DMS53 treated with DMSO at 0.1 percent for 48 hours (cell line): ENCODE measurements around the gene HACD2.
A peak's percentile ranks its signal among the peaks of the same experiment; 100 is the strongest.
"Not testable (repeated sequence)": the region's sequence is repeated elsewhere in the genome, so short reads cannot be mapped to it uniquely, and the experiment has no call there.

Experiments
- DNase-seq: peaks from one replicate; lab custom pipeline; 2025; ENCODE audit not compliant: unreplicated experiment; lab: John Stamatoyannopoulos, UW

The HACD2 gene

GRCh38 chr3:123527046-123527445, 57.8 kb downstream of the HACD2 start:
- DNase-seq, result no peak

- DNase-seq, result no peak
Measured at GRCh38 chr3:123526474-123526873, 58.4 kb downstream of the HACD2 start.

- no peak for DNase-seq
Measured at GRCh38 chr3:123525433-123525832, 59.4 kb downstream of the HACD2 start.

DNA sequence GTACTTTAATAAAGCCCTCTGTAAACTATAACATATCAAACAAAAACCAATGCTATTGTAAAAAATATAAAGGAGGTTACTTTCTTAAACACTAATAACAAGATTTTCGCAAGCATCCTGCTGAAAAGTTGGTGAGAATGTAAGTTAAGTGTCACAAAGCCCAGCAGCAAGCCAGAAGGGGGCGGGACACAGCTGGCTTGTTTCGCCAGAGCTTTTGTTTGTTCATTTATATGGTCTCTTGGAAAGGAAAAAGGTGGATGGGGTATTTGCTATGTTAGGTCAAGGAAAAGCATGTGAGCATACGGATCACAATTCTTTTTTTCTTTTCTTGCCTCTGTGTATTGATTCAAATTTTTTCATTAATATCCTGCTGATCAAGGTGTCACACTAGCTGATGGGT, 59.9 kb downstream of the HACD2 start:
- no peak for DNase-seq

DNA sequence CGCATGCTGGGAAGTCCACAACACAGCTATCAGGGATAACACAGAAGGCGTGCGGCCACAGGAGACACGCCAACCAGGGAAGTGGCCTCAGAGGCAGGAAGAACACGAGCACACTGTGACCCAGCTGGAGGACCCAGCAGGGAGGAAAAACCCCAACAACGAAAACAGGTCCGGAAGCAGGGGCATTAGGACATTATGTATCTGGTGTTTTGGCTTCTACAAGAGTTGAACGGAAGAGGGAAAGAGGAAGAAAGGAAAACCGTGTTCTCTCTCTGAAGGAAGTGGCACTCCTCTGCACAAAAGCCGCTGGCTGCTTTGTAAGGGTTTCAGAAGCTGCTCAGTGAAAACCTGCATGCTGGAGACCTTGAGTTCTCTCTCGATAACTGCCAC, 61.8 kb downstream of the HACD2 start:
- no peak for DNase-seq

GRCh38 chr3:123522320-123523022, 62.4 kb downstream of the HACD2 start:
- DNase-seq, result no peak

- no peak for DNase-seq
Measured at GRCh38 chr3:123521179-123521969, 63.5 kb downstream of the HACD2 start.

- DNase-seq, result no peak
Measured at GRCh38 chr3:123520656-123521055, 64.2 kb downstream of the HACD2 start.

DNA sequence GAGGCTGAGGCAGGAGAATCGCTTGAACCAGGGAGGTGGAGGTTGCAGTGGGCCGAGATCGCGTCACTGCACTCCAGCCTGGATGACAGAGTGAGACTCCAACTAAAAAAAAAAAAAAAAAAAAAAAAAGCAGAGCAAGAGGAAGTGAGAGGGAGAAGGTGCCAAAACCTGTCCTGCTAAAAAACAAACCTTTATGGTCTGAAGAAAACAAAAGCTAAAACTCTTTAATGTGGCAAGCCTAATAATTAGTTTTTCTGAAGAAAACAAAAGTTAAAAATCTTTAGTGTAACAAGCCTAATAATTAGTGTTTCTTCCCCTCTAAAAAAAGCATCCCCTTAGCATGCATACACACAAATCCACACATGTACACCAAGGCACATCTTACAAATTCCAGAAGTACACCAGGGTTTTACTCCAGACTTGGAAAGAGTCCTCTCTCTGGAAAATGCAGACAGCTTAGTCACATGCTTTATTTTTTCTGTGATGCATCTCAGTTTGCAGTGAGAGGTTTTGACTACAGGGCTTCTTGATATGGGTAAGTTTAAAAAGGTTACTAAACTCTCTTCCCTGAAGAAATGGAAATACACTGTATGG, 65.9 kb downstream of the HACD2 start:
- no peak for DNase-seq

DNA sequence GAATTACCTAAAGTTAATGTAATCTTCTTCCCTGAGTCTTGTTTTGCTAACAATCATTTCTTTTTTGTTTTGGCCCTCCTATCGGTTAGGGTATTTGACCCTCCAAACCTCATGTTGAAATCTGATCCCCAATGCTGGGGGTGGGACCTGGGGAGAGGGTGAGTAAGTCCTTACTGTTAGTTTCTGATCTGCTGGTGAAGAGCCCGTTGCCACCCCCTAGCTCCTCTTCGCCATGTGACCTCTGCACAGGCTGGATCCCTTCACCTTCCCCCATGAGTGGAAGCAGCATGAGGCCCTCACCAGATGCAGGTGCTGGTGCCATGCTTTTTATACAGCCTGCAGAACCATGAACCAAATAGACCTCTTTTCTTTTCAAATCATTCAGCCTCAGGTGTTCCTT, 73.1 kb downstream of the HACD2 start:
- DNase-seq, result no peak

DNA sequence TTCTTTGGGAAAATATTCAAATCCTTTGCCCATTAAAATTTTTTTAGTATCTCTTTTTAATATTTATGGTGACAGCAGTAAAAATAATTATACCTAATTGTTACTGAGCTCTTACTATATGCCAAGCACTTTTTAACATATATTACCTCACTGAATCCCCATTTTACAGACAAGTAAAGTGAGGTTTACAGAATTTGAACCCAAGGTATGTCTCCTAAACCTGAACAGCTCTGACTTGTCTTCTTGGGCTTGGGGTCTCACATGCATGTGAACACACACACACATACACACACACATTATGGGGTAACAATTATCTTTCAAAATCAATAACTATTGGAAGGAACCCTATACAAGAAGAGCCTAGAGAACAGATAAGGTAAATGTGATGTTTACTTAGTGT, 73.8 kb downstream of the HACD2 start:
- no peak for DNase-seq

DNA sequence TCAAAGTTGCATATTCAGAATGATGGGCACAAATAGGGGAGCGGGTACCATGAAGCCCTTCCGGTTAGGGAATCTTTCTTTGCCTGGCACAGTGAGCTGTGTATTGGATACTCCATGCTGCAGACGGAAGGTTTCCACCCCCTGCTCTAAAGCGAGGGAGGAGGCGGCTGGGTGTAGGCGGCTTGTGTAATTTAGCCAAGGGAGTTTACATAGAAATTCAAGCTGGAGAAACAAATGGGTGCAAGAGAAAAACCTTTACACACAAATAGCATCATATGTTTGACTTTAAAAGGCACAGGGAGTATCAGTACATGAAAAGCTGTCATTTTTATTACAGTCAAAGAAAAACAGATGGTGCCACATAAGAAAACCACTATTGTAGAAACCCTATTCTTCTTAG, 76.7 kb downstream of the HACD2 start:
- DNase-seq, result no peak

DNA sequence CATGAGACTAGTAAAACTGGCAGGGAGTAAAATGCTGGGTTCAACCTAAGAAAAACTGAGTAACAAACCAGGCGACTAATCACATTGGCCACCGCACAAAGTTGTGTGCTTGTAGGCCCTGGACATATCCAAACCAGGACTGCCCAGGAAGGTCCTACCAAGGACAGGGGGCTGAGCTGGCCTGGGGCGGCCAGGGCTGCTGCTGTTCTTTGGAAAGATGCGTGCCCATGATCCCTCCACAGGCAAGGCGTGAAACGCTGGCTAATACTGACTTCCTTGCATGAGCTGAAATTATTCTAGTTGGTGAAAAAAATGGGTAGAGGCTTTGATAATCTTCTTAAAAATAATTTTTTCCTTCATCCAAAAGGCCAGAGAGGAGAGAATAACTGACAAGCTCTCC, 79.0 kb downstream of the HACD2 start:
- no peak for DNase-seq

DNA sequence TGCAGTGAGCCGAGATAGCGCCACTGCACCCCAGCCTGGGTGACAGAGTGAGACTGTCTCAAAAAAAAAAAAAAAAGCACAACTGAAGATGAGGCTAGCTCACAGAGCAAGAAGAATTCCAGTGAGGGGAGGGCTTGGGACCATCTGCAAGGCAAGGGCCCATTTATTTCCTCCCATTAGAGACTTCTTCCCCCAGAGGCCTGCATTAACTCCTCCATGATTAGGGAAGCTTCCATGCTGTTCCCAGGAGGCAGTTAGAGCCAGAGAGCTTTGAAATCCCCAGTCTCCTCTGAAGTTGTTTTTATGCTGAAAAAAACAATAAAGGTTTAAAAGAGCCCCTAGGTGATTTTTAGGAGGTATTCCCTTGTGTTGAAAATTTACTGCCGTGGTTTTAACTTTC, 81.7 kb downstream of the HACD2 start:
- no peak for DNase-seq

DNA sequence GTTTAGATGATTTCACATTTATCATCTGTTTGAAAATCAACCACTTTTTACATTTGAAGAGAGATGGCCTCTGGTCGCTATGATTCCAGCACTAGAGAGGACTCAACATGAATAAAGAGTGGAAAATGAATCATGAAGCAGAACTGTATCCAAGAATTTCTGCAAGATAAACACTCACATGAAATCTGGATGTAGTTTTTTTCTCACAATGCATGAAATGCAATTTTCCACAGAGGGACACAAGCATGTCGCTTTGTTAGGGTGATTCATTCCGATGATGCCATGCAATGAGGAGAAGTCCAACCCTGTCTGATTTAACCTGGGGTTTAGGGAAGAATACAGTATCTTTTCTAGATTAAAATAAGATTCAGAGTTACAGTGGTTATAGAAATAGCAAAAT, 85.5 kb downstream of the HACD2 start:
- no peak for DNase-seq

DNA sequence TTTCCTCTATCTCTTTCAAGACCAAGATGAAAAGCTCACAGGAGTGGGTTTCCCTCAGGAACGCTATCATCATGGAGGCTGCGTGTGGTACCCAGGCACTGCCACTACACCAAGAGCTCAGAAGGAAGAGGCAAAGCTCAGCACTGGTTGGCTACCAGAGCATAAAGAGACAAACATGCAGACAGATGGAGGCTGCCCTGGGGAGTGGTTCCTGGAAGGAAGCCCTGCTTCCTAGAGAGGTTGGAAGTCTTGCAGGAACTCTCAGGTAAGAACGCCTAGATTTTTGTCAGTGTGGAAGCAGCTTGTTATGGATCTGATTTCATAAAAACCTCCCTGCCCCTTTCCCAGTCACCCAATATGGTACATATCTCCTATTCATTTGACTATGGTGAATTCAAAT, 86.1 kb downstream of the HACD2 start:
- DNase-seq, result no peak

DNA sequence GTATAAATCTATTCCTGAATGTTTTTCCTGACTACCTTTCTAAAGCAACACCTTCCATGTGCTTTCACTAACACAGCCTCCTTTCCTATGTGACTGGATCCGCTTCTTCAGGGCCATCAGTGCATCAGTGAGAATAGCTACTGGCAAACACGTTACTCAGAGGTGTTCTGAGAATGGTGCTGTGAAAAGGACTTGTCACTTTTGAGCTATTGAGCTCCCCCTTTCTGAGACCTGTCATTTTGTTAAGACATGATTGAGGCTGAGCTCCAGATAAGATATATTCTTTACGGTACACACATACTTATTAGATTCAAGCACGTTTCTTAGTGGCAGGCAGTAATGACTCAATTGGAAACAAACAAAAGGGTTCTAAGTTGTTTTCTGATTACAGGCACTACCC, 90.9 kb downstream of the HACD2 start:
- DNase-seq, result no peak

GRCh38 chr3:123491966-123492587, 92.8 kb downstream of the HACD2 start:
- no peak for DNase-seq

GRCh38 chr3:123489400-123490004, 95.4 kb downstream of the HACD2 start:
- DNase-seq, result peak; percentile 14

DNA sequence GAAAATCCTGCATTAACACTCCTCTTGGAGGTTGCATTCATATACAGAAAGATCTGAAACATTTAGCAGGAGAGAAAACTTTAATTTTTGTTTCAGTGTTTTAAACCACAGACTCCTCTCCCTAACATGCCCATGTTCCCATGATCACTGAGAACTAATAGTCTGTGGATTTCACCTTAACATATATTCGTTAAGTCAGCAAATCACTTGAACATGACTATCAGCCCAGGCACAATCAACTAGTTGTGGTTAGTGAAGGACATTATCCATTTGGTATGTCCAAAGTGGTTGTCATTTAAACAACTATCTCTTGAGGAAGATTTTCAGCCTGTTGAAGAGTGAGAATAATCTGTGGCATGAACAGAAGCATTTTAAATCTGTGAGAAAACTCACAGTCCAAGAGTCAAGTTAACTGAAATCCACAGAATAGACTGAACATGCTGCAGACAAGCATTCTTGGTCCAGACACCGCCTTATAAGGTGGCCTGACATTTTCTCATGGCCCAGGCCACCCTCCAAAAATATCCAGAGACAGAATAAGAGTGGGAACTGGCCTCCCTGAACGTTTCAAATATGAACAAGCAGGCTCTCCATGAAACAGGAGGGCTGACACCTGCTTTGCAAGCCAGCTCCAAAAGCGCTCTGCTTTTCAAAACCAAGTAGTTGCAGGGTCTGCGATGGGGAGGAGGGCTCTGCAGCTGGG, 96.1 kb downstream of the HACD2 start:
- no peak for DNase-seq

GRCh38 chr3:123487063-123487462, 97.8 kb downstream of the HACD2 start:
- DNase-seq, result not testable (repeated sequence)
